GM12878 (cell line): ENCODE results near the gene RCOR2. TPM values are rescaled to one million over a fixed set of nuclear protein-coding genes. Genes with fewer than 3 reads are reported as not detected.

Source experiments
- ASH2L ChIP-seq: fragments of 300-600, 200-600 bp; sonication (generic); IDR thresholded peaks from 2 replicates; pipeline ENCODE4 v1.6.1; 2017; ENCODE audit warnings: low read depth, mild to moderate bottlenecking, borderline replicate concordance
- ATF7 ChIP-seq: fragments of 450-650 bp; IDR thresholded peaks from 2 replicates; pipeline ENCODE4 v1.6.1; 2016; ENCODE audit warnings: low read depth, mild to moderate bottlenecking
- CBX5 ChIP-seq: sonication (generic); IDR thresholded peaks from 2 replicates; pipeline ENCODE4 v1.6.1; 2016; ENCODE audit warnings: low read depth, moderate library complexity, mild to moderate bottlenecking, inconsistent platforms
- EP300 ChIP-seq, 2 experiments: fragments of 150-350 bp in 1 of 2; IDR thresholded peaks; 2 replicates each; pipeline ENCODE4 v1.6.1; 2011 to 2012; ENCODE audit warnings: low read depth in 2 of 2, low read length in 2 of 2, borderline replicate concordance in 1 of 2, improper control_type of control experiment in 1 of 2, inconsistent platforms in 1 of 2; ENCODE audit not compliant: control insufficient read depth in 1 of 2
- FOXK2 ChIP-seq: fragments of 450-650 bp; IDR thresholded peaks from 2 replicates; pipeline ENCODE4 v1.6.1; 2017; ENCODE audit warnings: mild to moderate bottlenecking, moderate library complexity
- GABPA ChIP-seq: IDR thresholded peaks from 2 replicates; pipeline ENCODE4 v1.6.1; 2014; ENCODE audit warnings: antibody characterized with exemption, low read depth, mild to moderate bottlenecking, inconsistent platforms
- MTA2 ChIP-seq: fragments of 450-650 bp; IDR thresholded peaks from 2 replicates; pipeline ENCODE4 v1.6.1; 2016; ENCODE audit warnings: low read depth, mild to moderate bottlenecking, moderate library complexity
- NFIC ChIP-seq: IDR thresholded peaks from 2 replicates; pipeline ENCODE4 v1.6.1; 2012; ENCODE audit warnings: low read depth, mild to moderate bottlenecking, inconsistent platforms, low read length, moderate library complexity
- NFYB ChIP-seq: IDR thresholded peaks from 2 replicates; pipeline ENCODE4 v1.6.1; 2011; ENCODE audit warnings: low read depth, mild to moderate bottlenecking, low read length, improper control_type of control experiment, moderate library complexity; ENCODE audit not compliant: insufficient read depth
- POLR2A ChIP-seq: IDR thresholded peaks from 2 replicates; pipeline ENCODE4 v1.6.1; 2011; ENCODE audit warnings: low read depth, mild to moderate bottlenecking, low read length
- POLR2AphosphoS2 ChIP-seq: IDR thresholded peaks from 2 replicates; pipeline ENCODE4 v1.6.1; 2011; ENCODE audit warnings: low read depth, mild to moderate bottlenecking, low read length, improper control_type of control experiment, moderate library complexity
- POU2F2 ChIP-seq: IDR thresholded peaks from 3 replicates; pipeline ENCODE4 v1.6.1; 2011; ENCODE audit warnings: low read depth, mild to moderate bottlenecking, low read length, borderline replicate concordance
- RUNX3 ChIP-seq: IDR thresholded peaks from 2 replicates; pipeline ENCODE4 v1.6.1; 2012; ENCODE audit warnings: low read length, inconsistent platforms
- SP1 ChIP-seq: IDR thresholded peaks from one replicate; pipeline ENCODE4 v1.6.1; 2011; ENCODE audit warnings: low read depth, low read length
- SPI1 ChIP-seq: IDR thresholded peaks from 2 replicates; pipeline ENCODE4 v1.6.1; 2011; ENCODE audit warnings: low read depth, mild to moderate bottlenecking, low read length, moderate library complexity, borderline replicate concordance; ENCODE audit not compliant: insufficient read depth
- TARDBP ChIP-seq: IDR thresholded peaks from 2 replicates; pipeline ENCODE4 v1.6.1; 2016; ENCODE audit warnings: borderline replicate concordance
- TCF3 ChIP-seq: IDR thresholded peaks from 2 replicates; pipeline ENCODE4 v1.6.1; 2012; ENCODE audit warnings: low read depth, mild to moderate bottlenecking, low read length, borderline replicate concordance; ENCODE audit not compliant: insufficient read depth
- ZBTB4 ChIP-seq: fragments of 450-650 bp; formaldehyde crosslinking; IDR thresholded peaks from 2 replicates; pipeline ENCODE4 v1.4.0; 2022; ENCODE audit warnings: mild to moderate bottlenecking, moderate library complexity
- polyA plus RNA-seq, 11 experiments: library from polyadenylated mRNA; depleted of rRNA in 4 of 11; unstranded in 6 of 11; stranded (reverse) in 5 of 11; fragments of >200 nt; fragmentation: Nextera tagmentation in 4 of 11; fragmentation: Illumina TruSeq in 1 of 11; extraction: Ambion mirVana in 4 of 11; extraction: Trizol in 1 of 11; gene quantifications; 1 replicate in 1 of 11; 2 replicates in 10 of 11; pipeline versions ENCODE4 v1.2.1 to v1.2.3, GENCODE V29; 2011 to 2016; ENCODE audit warnings: inconsistent platforms in 2 of 11, missing spikeins in 2 of 11, low read depth in 1 of 11
- total RNA-seq, 4 experiments: library from RNA; depleted of rRNA in 3 of 4; stranded (reverse); fragments of >200 nt in 3 of 4; fragmentation: Illumina TruSeq in 1 of 4; extraction: Trizol in 1 of 4; gene quantifications; 2 replicates each; pipeline versions ENCODE4 v1.2.1 to v1.2.3, GENCODE V29; 2013 to 2021
- TF ChIP-seq, protein P1 (sequence below): fragments of 450-650 bp; conservative IDR thresholded peaks from 2 replicates; pipeline ENCODE4 v1.6.1; 2017; ENCODE audit warnings: mild to moderate bottlenecking, moderate library complexity
- TF ChIP-seq, protein P2 (sequence below): fragments of 450-650 bp; formaldehyde crosslinking; IDR thresholded peaks from 2 replicates; pipeline ENCODE4 v1.5.0; 2022; ENCODE audit warnings: mild to moderate bottlenecking, missing genetic modification characterization

Gene RCOR2
- total and polyA plus RNA-seq, 10 of the 15 experiments (the other 5 are each of a cell fraction or from before 2014, with no cell fraction given), result 0.06 to 0.32 (median 0.17) TPM; not detected in 5

DNA sequence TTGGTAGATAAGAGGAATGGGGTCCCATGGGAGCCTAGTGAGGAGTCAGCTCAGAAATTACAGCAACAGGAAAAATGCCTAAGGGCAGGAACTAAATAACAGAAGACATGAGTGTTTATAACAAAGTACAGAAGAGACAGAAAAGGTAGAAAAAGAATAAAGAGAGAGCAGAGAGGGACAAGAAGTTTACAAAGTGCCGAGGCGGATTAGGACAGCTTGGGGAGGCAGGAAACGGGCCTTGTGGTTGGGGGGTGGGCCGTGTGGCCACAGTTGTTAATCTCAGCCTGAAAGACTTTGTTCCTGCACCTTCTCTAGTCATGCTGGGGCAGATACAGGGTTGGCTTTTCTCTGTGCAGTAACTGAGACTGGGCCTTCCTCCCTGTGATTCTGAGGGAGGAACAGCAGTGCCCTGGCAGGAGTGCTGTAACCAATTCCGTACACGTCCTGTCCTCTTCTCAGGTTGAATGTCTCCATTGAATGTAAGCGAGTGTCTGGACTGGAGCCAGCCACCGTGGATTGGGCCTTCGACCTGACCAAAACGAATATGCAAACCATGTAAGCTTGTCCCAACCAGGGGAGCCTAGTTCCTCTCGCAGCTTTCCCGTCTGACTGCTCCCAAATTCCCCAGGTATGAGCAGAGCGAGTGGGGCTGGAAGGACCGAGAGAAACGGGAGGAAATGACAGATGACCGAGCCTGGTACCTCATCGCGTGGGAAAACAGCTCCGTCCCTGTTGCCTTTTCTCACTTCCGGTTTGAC is 35.0 kb upstream of the RCOR2 start (continued):
- TF ChIP-seq ASH2L (peak; percentile 56; the same call in 1 of the 2 replicates), POU2F2 (peak; percentile 63; the same call in 1 of the 3 replicates), CBX5 (no peak), SP1 (peak; percentile 58), TARDBP (no peak), FOXK2 (no peak), SPI1 (peak; percentile 82), ZBTB4 (CRISPR knock-in tag) (no peak), POLR2AphosphoS2 (no peak), GABPA (no peak), ATF7 (no peak), POLR2A (peak; percentile 62), TCF3 (no peak), RUNX3 (peak; percentile 94), NFYB (0 out of 2 replicates have a peak, but pooled peaks have one; percentile 35), EP300 (IDR thresholded peaks at IDR 0.05; ENCODE audit: borderline replicate concordance in 1 of 2, control insufficient read depth in 1 of 2, low read depth in 2 of 2, low read length in 2 of 2) (peak in 1 of 2 experiments; percentile 31; a peak in 1 of 4 replicates), MTA2 (peak; percentile 37; the same call in 1 of the 2 replicates), NFIC (peak; percentile 33; the same call in 1 of the 2 replicates)
- TF ChIP-seq, protein P1, sequence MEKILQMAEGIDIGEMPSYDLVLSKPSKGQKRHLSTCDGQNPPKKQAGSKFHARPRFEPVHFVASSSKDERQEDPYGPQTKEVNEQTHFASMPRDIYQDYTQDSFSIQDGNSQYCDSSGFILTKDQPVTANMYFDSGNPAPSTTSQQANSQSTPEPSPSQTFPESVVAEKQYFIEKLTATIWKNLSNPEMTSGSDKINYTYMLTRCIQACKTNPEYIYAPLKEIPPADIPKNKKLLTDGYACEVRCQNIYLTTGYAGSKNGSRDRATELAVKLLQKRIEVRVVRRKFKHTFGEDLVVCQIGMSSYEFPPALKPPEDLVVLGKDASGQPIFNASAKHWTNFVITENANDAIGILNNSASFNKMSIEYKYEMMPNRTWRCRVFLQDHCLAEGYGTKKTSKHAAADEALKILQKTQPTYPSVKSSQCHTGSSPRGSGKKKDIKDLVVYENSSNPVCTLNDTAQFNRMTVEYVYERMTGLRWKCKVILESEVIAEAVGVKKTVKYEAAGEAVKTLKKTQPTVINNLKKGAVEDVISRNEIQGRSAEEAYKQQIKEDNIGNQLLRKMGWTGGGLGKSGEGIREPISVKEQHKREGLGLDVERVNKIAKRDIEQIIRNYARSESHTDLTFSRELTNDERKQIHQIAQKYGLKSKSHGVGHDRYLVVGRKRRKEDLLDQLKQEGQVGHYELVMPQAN, result no peak
- TF ChIP-seq, protein P2, sequence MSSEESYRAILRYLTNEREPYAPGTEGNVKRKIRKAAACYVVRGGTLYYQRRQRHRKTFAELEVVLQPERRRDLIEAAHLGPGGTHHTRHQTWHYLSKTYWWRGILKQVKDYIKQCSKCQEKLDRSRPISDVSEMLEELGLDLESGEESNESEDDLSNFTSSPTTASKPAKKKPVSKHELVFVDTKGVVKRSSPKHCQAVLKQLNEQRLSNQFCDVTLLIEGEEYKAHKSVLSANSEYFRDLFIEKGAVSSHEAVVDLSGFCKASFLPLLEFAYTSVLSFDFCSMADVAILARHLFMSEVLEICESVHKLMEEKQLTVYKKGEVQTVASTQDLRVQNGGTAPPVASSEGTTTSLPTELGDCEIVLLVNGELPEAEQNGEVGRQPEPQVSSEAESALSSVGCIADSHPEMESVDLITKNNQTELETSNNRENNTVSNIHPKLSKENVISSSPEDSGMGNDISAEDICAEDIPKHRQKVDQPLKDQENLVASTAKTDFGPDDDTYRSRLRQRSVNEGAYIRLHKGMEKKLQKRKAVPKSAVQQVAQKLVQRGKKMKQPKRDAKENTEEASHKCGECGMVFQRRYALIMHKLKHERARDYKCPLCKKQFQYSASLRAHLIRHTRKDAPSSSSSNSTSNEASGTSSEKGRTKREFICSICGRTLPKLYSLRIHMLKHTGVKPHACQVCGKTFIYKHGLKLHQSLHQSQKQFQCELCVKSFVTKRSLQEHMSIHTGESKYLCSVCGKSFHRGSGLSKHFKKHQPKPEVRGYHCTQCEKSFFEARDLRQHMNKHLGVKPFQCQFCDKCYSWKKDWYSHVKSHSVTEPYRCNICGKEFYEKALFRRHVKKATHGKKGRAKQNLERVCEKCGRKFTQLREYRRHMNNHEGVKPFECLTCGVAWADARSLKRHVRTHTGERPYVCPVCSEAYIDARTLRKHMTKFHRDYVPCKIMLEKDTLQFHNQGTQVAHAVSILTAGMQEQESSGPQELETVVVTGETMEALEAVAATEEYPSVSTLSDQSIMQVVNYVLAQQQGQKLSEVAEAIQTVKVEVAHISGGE (CRISPR knock-in tag), result no peak
